Measurements from ENCODE around the gene FRYL.

The FRYL gene

DNA sequence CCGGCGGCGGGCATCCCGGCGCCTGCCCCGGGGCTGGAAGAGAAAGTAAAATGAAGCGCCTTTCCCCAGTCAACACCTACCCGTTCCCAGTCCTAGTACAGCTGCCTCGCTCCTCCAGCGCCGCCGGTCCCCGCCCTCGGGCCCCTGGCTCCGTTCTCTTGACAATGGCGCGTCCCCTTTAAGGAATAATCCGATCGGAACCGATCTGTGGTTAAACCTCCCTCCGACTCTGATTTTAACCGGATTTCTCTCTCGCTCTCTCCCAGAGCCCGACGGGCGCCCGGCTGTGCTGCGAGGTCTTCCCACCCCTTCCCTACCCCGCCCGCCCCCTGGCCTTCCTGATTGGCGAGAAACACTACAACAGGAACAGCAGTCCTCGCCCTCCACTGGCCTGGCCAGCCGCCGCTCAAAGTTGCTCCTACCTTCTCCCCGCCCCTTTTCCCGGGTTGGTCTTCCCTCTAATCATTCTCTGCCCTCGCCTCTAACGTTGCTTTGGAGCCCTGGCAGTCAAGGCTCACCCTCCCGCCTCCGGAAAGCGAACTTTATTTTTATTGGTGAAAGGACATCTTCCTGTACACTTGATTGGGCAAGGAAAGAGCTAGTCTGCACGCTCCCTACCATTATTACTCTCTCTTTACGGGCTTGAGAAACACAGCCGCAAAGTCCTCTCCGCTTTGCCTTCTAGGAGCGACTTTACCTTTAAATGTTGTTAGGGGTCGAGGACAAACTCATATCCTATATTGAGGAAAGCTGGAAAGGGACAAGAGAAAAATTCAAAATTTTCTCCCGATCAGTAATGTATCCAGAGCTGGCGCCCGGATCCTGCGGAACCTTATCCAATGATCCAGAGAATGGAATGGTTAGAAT is at the start of gene FRYL:
Gene FRYL, minus strand, starts transcription at position 282 of the 867 bp plus-strand sequence. CDS start 145,869 bp downstream, outside the sequence.
- TF ChIP-seq, protein P1, sequence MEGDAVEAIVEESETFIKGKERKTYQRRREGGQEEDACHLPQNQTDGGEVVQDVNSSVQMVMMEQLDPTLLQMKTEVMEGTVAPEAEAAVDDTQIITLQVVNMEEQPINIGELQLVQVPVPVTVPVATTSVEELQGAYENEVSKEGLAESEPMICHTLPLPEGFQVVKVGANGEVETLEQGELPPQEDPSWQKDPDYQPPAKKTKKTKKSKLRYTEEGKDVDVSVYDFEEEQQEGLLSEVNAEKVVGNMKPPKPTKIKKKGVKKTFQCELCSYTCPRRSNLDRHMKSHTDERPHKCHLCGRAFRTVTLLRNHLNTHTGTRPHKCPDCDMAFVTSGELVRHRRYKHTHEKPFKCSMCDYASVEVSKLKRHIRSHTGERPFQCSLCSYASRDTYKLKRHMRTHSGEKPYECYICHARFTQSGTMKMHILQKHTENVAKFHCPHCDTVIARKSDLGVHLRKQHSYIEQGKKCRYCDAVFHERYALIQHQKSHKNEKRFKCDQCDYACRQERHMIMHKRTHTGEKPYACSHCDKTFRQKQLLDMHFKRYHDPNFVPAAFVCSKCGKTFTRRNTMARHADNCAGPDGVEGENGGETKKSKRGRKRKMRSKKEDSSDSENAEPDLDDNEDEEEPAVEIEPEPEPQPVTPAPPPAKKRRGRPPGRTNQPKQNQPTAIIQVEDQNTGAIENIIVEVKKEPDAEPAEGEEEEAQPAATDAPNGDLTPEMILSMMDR (IDR thresholded peaks at IDR 0.05): no peak

DNA sequence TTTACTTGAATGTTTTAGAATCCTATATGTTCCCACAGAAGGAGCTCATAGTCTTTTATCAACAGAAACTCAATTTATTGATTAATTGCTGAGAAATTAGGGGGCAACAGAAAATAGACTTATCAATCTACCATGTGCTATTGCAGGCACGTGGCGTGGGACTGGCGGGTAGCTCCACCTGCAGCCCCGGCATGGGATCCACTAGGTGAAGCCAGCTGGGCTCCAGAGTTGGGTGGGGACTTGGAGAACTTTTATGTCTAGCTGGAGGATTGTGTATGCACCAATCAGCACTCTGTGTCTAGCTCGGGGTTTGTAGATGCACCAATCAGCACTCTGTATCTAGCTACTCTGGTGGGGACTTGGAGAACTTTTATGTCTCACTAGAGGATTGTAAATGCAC is 47.5 kb upstream of the FRYL start:
- TF ChIP-seq, protein P1 (IDR thresholded peaks at IDR 0.05): no peak

DNA sequence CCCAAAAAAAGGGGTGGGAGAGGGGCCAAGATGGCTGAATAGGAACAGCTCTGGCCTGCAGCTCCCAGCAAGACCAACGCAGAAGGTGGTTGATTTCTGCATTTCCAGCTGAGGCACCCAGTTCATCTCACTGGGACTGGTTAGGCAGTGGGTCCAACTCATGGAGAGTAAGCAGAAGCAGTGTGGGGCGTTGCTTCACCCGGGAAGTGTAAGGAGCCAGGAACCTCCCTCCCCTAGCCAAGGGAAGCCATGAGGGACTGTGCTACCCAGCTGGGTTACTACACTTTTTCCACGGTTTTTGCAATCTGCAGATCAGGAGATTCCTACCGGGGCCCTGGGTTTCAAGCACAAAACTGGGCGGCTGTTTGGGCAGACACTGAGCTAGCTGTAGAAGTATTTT is 36.9 kb upstream of the FRYL start:
- TF ChIP-seq, protein P1 (IDR thresholded peaks at IDR 0.05): no peak

DNA sequence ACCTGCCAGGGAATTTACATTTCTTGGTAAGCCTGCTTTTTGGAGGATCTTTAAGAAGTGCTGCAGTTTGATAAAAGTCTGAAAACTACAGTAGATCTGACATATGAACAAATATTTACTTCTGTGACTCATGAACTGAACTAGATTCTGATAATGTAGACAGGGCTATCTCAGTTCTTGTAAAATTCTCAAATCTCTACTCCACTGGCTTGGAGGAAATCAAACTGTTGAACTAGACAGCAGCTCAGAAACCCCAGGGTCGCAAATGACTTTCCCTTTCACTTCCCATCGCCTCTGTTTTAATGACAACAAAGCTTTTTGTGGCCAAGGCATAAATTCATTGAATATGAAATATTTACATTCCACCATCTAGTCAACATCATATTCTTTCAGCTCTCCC is 35.4 kb upstream of the FRYL start:
- TF ChIP-seq, protein P1 (IDR thresholded peaks at IDR 0.05): no peak

DNA sequence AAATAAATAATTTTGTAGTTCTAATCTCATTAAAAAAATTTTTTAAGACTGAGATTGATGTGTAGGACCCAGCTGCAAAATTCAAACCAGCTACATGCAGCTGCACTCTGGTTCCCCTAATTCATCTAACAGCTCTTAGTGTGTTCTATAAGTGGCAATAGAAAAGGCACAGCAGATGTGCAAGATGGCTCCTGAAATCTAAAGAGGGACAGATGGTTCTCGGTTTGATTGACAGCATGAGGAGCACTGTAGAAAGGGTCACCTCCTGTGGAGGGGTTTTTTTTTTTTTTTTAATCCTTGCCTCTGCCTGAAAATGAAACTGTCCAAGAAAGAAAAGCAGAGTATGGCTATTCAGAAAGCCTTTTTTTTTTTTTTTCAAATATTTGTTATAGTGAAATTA is 33.9 kb upstream of the FRYL start:
- TF ChIP-seq, protein P1 (IDR thresholded peaks at IDR 0.05): no peak

DNA sequence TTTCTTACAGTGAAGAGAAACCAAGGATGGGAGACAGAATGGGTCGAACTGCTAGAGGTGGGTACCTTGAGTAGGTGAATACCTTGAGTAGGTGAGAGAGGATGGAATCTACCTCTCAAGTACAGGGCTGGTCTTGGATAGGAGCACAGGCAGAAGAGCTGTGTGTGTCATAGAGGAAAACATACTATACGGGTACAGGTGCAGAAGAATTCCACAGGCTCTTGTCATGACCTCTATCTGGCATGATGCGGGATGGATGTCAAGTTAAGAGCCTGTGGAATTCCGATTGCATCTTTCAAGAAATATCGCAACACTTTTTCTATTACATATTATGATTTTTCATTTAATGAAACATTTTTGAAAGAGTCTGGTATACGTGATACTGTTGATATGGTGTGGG is 32.8 kb upstream of the FRYL start:
- TF ChIP-seq, protein P1 (IDR thresholded peaks at IDR 0.05): no peak

DNA sequence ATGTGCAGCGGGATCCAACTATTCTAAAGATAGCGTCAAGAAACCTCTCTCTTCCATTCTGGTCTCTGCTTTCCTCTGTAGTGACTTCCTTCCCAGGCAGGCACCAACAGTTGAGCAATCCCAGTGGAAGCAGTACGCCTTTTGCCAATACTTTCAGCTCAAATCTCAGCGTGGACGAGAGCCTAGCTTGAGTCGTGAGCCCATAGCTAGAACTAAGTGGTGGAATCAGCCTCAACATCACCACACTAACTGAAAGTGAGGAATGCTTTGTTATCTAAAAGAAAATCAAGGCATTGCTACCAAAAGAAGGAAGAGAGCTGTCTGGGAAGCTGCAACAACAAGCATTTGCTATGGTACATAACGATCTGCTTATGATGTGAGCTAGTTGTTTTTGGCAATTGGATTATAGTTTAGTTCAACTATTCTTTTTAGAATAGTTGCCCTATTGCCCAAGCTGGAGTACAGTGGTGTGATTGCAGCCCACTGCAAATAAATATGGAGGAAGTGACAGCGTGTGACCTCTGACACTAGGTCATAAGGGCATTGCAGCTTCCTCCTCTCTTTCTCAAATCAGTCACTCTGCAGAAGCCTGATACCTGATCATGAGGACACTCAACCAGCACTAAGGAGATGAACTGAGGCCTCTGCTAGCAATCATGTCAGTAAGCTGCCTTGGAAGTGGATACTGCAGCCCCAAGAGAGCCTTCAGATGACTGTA is 24.7 kb upstream of the FRYL start:
- TF ChIP-seq, protein P1 (IDR thresholded peaks at IDR 0.05): no peak

Measured in LNCAP (cell line).